Measurements from ENCODE around the gene SYTL2.

The SYTL2 gene

DNA sequence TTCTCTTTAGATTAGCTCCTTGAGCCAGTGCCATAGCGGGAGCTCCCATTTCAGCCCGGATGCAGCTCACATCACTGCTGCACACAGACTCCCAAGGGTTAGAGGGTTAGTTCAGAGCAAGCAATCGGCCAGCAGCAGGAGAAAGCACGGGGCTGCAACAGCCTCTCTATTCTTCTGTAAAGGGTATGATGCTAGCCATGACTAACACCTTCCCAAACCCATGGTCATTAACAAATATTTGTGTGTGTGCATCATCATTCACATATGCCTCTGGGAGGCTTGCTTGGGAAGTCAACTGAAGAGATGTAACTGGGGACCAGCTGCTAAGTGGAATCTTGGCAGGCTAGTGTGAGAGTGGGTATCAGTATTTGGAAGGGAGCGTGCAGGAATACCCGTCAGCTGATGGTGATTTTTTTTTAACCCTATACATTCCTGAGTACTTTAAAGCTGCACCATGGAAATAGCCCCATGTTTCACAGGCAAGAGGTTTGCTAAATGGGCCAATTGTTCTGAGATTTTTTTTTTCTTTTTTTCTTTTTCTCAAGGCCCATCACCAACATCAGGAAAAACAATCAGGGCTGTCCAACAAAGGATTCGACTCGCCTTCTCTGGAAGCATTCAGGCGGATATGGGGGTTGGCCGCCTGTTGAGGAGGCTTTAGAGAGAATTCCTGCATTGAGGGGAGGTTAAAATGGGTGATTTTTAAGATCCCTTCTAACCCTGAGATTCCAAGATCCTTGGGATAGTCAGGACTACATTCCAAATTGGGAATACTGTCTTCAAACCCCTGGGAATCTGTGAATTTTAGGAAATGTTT is 91.7 kb downstream of the SYTL2 start:
- FAIRE-seq, result peak; percentile 99

DNA sequence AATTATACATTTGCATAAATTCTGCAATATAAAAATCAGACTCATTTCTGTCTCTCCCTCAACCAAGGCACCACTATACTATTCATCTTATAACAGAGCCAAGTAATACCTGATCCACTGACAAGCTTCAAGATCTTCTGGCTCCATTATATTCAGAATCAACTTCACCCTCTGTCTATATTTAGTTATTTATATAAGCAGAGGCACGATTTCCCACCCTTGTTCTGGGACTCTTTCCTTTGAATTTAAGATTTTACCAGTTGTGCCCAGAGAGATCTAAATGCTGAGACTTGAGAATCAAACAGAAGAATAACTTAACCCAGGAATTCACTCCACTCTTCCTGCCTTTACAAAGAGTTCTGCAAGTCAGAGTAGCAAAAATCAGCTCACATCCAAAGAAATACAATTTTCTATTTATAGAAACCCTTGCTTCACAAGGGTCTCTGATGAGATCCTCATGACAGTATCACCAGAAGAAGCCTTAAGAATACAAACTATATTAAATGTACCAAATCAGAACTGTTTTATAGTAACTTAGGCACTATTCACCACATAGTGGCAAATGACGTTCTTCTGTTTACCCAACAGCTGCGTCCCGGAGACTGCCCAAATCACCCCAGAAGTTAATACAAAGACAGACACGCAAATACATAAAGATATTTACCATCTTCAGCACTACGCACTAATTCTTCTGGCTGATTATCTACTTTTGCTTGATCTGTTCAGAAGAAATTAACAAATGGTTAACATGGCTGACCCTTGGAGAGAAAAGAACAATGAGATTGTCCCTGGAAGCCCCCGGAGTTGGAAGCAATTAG is 92.6 kb downstream of the SYTL2 start:
- peak; percentile 63 for FAIRE-seq

DNA sequence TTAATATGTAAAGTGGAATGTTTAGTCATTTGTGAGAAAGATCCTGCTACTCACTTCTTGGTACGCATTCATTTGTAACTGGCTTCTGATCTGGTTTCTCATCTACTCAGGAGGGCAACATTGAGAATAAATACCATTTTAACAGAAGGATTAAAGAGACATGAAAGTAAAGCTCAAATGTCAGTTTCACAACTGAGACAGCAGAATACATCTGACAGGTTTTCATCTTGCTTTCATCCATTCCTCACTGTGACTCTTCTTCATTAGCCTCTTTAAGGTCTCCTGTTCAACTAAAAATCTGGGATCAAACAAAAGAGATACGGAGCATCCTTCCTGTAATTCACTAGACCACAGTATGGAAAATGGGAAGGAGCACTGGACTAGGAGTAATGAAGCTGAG is 93.5 kb downstream of the SYTL2 start:
- no peak for FAIRE-seq

- FAIRE-seq, result no peak
Observed at GRCh38 chr11:85712953-85713352, 98.0 kb downstream of the SYTL2 start.

DNA sequence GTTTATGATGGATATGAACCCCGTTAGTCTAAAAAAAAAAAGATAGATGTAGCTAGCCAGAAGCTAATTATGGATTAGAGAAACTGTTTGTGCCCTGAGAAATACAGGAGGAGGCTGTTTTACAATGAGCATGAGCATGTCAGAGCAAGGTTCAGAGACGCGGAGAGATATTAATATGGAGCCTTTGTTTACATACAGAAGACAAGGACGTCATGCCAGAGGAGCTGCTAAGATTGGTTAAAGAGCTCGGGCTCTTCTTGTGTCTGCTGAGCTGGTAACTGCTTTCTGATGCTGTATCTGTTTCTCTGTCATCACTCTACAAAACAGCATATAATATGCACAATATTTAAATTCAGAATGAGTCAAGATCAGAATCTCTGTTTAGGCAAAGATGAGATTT is 100.0 kb downstream of the SYTL2 start:
- no peak for FAIRE-seq

GRCh38 chr11:85709941-85710702 is 100.8 kb downstream of the SYTL2 start:
- peak; percentile 11 for FAIRE-seq

GRCh38 chr11:85705800-85706199 is 105.1 kb downstream of the SYTL2 start:
- FAIRE-seq, result no peak

GRCh38 chr11:85704967-85705366 is 106.0 kb downstream of the SYTL2 start:
- FAIRE-seq, result peak; percentile 30

DNA sequence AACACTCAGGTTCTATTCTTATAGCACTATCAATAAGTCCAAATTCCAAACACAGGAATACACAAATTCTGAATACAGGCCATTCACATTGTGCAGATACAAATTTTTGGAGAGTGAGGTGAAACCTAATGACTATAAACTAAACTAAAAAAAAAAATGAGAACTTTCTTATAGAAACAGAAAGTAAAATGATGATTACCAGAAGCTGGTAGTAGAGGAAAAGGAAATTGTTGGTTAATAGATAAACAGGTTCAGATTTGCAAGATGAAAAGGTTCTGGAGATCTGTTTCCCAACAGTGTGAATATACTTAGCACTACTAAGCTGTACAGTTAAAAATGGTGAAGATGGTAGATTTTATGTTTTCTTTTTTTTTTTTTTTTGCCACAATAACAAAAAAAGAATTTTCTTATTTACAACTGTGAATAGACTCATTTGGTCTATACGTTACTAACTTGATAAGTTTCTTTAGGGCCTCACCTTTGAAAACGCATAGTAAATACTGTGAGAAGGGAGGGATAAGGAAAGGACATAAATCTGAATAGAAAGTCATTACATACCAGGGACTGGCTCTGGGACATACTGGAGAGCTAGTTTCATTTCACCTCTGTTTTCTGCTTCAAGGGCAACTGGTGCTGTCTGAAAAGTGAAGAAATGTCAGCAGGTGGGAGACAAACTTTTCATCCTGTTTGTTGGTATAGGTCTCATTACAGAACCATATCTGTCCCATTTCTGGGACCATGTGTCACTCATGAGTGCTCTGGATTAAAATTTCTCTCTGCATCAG is 110.8 kb downstream of the SYTL2 start:
- no peak for FAIRE-seq

- no peak for FAIRE-seq
Observed at GRCh38 chr11:85698195-85698594, 112.7 kb downstream of the SYTL2 start.

DNA sequence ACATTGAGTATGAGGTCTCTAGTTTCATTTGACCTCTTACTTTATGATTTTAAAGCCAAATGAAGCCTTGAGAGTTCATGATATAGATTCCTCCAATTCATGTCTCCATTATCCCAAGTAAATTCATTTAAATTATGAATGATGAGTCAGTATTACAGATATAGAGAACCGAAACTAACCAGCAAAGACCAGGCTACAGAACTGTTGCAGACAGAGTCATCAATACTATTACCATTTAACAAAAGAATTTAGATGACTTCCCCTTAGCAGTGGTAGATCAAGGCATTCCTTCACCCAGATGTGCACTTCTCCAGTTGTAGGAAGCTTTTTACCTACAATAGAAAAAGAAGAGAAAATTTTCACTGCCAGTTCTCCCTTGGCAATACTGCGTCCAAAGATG is 113.2 kb downstream of the SYTL2 start:
- FAIRE-seq, result no peak

- no peak for FAIRE-seq
Observed at GRCh38 chr11:85695546-85695945, 115.4 kb downstream of the SYTL2 start.

- peak; percentile 95 for FAIRE-seq
Observed at GRCh38 chr11:85694385-85694980, 116.5 kb downstream of the SYTL2 start.

GRCh38 chr11:85685820-85686459 is 125.0 kb downstream of the SYTL2 start, which contains the start of gene CCDC89:
Gene CCDC89, minus strand, starts transcription at chr11:85686195. Its CDS starts 65 bp downstream, at chr11:85686130.
- FAIRE-seq, result peak; percentile 100

- FAIRE-seq, result no peak
Observed at GRCh38 chr11:85685125-85685819, 125.7 kb downstream of the SYTL2 start.

DNA sequence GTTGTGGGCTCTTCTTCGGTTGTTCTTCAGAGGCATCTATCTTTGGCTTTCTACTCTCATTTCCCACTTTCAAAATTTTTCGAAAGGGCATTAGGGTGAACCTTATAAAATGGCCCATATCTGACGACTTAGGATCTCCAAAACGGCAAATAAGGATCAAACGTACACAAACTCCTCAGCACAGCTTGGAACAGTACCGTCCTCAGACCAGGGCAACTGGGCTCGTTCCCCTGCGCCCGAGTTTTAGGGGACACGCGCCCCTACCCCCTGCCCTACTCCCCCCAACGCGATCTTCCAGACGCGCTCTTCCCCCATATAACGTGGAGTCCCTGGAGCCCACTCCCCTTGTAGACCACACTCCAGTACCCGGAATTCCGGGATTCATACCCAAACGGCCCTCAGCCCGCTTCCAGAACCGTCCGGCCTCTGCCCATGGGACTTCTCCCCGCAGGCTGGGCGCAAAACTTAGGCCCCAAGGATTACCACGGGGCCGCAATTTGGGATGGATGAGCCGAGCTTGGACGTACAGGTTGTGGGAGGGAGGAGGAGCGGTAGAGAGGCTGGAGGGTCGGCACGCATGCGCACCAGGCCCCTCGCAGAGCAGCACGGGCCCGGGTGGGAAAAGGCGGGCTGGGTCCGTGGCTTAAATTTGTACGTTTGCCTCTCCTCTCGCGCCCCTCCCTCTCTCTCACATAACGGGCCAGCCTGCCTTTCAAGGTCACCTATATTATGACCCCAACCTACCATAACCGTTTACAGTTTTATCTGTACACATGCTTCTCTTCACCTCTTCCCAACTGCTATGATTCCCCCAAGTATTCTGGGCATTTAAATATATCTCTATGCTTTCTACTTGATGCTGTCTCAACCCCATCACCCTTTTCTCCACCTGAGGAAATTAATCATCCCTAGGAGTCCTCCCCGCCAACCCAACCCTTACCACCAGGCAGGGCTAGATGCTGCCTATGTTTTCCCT is 128.3 kb downstream of the SYTL2 start:
- peak; percentile 78 for FAIRE-seq

DNA sequence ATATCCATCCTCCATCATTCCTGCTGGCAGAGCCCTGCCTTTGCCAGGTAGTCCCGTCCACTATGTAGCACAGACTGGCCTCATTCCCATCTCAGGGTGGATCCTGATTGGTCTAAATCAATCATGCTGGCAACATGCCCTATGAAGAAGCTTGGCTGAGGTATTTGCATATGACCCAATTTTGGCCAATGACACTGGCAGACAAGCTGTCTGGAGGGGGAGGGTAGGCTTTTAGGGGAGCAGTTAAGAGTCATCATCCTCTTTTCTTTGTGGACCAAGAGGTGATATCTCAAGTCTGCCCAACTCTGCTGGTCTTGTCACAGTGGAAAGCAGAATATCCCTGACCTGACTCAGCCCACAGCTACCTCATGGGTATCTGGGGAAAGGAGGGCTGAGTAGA is 130.0 kb downstream of the SYTL2 start:
- no peak for FAIRE-seq

DNA sequence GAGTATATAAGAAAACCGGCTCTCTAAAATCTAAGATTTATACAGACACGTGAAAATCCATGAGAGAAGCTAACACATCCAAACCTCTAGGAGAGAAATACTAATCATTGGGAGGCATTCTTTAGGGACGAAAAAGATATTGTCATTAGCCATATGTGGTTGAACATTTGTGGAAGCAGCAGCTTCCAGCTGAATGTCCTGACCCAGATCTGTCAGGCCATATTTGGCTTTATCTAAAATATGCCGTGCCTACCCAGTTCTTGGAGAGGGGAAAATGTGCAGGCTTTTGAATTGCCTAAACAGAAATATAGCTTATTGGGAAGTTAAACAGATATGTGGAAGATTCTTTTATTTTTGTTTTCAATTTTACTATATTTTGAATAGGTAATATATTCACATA is 131.4 kb downstream of the SYTL2 start:
- no peak for FAIRE-seq

DNA sequence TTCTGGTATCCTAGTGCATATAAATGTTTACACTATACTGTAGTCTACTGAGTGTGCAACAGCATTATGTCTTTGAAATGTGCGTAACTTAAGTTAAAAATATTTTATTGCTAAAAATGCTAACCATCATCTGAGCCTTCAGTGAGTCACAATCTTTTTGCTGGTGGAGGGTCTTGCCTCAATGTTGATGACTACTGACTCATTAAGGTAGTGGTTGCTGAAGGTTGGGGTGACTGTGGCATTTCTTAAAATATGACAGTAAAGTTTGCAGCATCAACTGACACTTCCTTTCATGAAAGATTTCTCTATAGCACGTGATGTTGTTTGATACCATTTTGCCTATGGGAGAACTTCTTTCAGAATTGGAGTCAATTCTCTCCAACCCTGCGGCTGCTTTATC is 137.5 kb downstream of the SYTL2 start:
- no peak for FAIRE-seq
